GM20431 (cell line): ENCODE data around the gene JADE1.

Experiments used
- in situ Hi-C: fragments of 300-500 bp; cut with MseI, MboI; formaldehyde crosslinking; loops from one replicate; pipeline ENCODE4 v1.15.0; 2020; ENCODE audit warnings: low sequenced_read_pairs; ENCODE audit not compliant: unreplicated experiment

Gene JADE1

DNA sequence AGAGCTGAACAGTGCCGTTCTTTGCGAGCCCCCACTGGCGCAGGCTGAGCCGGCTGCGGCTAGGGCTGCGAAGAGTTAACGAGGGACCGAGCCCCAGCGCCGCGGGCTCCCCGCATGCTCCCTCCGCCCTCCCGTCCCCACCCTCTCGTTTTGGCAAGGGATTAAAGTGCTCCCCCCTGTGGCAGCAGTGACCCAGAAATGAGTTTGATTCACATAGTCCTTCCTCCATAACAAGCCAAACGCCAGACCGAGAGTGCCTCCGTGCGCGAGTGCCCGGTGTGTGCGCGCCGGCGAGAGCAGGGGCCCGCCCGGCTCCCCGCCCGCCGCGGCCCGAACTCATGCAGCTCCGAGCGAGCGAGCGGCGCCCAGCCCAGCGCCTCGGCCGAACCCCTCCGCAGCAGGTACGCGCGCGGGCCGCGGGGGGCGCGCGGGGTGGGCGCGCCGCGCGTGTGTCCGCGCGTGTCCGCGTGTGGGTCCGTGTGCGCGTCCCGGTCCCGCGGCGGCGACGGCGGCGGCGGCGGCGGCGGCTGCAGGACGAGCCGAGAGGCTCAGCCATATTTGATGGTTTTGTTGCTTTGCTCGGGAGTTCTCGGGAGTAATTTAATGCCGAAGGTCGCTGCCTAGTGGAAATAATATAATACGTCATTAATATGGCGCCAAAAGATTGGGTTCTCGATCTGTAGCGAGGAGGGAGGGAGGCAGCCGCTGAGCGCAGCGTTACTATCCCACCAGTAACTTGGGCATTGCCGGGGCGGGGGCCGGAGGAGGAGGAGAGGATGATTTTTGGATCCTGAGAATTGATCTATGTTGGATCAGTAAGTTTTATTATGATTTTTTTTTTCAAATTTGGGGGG, at the start of gene JADE1:
TSS of gene JADE1 (plus strand) at position 224 of the 854 bp plus-strand sequence. CDS start 22,059 bp downstream, outside the sequence.
- in situ Hi-C loops = loop anchor here (10.0 kb wide), 1 partner anchor 55 kb away; no protein-coding TSS in a partner anchor

DNA sequence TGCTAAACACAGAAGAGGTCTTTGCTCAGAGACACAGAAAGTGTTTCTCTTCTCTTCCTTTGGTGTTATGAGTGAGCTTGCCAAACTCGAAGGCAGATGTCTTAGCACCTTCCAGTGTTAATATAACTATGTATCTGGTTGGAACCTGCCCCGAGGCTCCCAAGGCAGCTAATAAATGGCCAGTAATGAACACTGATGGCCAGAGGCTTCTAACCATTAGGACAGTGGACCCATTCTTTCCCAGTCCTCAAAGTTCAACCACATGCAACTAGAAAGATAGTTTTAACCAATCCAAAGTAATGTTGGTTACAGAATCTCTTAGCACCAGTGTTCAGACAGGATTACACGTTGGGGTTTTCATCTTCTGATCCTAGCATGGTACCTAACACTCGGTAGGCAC, 42.7 kb upstream of the JADE1 start:
- in situ Hi-C loops = no loop called here

DNA sequence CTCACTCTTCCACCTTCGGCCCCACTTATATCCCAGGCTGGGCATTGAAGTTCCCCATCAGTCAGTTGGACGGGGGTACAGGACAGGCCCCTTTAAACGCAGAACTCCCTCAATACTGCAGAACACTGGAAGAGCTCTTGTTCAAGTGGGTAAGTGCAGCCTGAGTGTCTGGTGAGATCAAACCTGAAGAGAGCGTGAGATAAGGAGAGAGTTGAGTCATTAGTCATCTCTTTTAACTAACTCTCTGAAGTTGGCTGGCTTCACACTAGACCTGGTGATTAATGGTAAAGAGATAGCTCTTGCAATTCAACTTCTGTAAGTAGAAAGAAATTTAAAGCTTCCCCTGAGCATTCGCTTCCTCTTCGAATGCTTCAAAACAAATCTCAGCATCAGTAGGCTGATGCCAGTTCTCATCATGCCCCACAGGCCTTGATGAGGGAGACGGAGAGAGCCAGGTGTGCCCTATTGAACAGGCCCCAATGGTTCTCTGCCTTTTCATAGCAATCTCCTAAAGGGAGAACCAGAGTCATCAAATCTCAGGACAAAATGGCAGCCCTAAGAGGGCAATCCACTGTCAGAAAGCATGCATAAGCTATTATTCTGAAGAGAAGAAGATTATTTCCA, 41.0 kb upstream of the JADE1 start:
- in situ Hi-C loops = no loop called here

DNA sequence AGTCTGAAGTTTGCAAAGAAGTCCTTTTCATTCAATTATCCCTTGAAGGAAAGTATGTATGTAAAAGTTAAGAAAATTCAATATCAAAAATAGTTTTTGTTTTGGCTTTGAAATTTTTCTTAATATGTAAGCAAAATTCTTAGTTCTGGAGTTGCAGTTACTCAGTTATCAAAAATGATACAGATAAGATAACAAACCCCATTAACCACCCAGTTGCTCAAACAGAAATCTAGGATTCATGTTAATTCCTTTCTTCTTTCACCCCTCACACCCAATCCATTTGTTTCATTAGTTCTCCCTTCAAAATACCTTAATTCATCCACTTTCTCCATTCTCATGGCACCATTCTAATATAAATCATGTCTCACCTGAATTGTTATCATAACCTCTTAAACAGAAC, 40.5 kb upstream of the JADE1 start:
- in situ Hi-C loops = no loop called here

GRCh38 chr4:128770807-128771206, 38.7 kb upstream of the JADE1 start:
- in situ Hi-C loops = no loop called here

DNA sequence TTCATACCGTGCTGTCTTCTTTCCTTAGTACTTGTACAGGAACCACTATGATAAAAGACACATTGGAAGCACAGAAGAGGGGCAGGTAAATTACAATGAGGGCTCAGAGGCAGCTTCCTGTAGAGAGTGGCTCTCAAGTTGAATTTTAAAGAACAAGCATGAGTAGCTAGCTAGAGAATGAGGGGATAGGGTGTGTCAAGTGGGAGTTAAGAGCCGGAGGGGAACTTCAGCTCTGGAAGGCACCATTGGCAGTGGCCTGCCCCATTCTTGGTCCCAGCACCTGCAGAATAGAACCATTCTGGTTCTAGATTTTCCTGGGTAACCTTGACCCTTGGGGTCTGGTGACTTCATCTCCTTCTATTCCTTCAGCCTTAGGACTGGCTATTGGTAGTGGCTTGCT, 34.0 kb upstream of the JADE1 start:
- in situ Hi-C loops = no loop called here

GRCh38 chr4:128775916-128776315, 33.6 kb upstream of the JADE1 start:
- in situ Hi-C loops = no loop called here

DNA sequence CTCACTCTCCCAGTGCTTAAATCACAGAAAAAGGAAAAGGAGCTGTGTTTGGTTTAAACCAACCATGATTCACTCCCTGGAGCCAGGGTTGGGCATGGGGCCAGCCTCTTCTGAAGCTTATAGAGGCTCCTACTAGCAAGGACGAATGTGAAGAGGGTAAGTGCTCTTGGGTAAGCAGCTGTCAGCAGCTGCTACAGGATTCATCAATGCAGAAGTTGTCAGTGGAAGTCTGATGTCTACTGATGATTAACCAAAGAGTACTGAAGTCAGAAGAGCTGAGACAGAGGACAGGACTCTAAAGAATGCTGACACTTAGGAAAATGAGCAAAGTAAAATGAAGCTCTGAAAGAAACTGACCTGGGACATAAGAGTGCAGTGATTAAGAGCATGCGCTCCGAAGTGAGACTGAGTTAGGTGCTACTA, 32.7 kb upstream of the JADE1 start:
- in situ Hi-C loops = no loop called here

DNA sequence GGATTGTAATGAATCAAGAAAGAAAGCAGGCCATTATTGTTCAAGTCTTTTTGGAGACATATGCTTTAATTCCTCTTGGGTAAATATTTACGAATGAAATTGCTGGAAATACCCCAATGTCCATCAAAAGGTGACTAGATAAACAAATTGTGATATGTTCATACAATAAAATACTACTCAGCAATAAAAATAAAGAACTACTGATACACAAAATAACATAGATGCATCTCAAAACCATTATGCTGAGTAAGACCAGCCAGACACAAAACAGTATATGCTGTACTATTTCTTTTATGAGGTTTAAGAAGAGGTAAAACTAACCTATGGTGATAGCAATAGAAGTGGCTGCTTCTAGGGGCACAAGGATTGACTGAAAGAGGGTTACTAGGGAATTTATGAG, 28.8 kb upstream of the JADE1 start:
- in situ Hi-C loops = no loop called here

DNA sequence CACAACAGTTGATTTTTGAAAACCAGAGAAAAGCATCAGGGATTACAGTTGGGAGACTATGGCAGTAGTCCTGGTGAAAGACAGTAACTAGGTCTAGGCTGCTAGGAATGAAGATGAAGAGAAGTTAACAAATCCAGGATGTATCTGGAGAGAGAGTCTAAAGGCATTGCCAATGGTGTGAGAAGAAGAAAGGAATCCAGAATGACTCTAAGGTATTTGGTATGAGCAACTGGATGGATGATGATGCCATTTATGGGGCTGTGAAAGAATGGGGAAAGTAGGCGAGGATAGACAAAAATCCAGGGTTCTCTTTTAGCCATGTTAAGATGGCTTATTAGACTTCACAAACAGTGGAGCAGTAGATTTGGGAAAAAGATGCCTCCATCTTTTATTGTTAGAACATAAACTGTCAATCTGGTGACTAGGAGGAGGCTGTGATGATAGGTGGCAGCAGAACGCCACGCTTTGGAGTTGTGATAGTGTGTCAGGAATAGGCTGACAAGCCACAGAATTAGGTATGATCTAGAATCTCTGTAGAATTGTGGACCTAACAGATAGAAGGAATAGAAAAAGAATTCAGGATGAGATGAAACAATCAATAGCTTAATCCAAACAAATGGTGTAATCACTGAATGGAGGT, 27.3 kb upstream of the JADE1 start:
- in situ Hi-C loops = no loop called here

- in situ Hi-C loops = no loop called here
These were observed 26.5 kb upstream of the JADE1 start for GRCh38 chr4:128782875-128783614.

- in situ Hi-C loops = no loop called here
These were observed 21.8 kb upstream of the JADE1 start for GRCh38 chr4:128787509-128788311.

DNA sequence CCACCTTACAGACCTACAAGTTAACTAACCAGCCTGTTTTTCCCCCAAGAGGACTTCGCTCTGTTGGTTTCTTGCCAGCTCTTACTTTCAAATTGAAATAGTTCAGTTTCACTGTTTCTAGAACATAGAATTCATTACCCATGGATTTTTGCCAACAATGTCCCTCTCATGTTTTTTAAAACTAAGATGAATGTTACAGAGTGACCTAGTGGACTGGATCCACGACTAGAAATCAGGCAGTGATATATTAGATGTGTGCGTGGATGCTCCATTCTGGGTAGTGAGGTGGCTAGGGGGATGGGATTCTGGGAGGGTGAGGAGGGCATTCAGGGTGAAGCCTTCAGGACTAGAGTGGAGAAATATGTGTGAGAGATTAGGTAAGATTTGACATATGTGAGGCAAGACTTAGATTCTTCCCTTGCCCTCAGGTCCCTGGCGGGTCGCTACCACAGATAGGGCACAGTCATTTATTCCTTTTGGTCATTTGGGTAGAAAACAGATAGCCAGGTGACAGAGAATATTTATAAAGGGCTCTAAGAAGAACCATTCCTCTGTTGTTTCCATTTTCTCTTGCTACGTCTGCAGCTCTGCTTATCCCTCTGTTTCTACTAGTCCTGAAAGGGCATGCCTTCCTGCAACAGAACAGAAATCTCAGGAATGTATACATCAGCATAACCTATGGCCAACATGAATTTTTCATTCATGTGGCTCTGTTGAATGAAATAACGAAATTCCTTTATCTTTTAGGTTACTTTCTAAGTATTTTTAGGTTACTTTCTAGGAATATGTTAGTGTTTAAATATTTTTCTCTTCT, 15.4 kb upstream of the JADE1 start:
- in situ Hi-C loops = no loop called here

GRCh38 chr4:128796934-128797333, 12.6 kb upstream of the JADE1 start:
- in situ Hi-C loops = no loop called here

DNA sequence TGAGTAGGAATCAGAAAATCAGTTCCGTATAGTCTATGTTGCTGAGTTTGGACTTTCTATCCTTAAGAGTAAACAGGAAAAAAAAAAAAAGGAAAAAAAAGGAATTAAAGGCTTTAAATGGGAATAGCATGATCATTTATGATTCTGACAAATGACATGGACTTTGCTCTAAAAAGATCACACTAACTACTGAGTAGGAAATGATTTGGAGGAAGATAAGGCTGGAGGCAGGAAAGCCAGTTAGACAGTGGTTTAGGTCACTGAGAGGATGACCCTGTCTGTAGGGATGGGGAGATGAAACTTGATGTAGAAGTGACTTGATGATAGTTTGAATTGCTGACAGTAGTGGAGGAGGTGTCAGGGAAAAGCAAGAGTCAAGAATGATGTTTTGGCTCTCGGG, 9.2 kb upstream of the JADE1 start:
- in situ Hi-C loops = no loop called here

GRCh38 chr4:128800701-128801284, 8.7 kb upstream of the JADE1 start:
- in situ Hi-C loops = no loop called here

DNA sequence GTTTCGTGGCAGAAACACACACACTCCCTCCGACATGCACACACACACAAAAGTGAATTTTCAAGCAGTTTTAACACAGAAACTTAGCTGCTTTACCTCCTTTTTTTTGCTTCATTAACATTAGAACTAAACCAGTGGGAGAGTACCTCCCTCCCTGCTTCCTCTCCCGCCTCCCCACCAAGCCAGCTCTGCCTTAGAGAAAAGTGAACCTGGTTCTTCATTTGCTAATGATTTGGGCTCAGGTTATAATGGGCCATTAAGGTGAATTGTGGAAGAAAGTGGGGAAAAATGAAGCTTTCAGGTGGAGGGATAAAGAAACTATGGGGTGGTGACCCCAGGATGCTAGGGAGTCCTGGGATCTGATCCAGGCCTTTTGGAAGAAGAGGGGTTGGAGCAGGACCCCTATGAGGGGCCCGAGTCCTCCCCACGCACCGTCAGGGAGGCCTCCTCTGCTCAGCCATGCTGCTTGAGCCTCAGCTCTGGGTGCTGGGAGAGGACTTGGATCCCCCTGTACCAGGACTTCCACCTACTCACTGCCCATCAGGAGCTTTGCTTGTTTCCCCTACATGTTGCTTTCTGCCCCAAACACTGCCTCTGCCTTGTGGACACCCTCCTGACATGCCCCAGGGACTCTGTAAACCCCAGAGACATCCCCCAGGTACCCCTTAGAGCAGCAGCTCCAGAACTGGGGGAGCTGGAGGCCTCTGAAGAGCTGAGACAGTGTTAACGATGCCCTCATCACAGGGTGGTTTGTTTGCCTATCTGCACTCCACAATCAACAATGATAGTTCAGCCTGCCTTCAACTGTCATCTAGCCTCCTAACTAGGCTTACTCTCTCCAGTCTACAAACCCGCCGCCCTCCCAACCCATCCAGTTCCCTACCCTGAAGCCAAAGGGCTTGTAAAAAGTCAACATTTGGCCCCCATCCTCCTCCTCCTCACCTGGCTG, 6.5 kb upstream of the JADE1 start:
- in situ Hi-C loops = no loop called here
